Measurements from ENCODE around the gene ZIC1. TPM values are rescaled to one million over a fixed set of nuclear protein-coding genes. Genes with fewer than 3 reads are reported as not detected.

ZIC1 gene
- 10 to 100 TPM in 9 of 10 donors, 1 to 10 TPM in 1; 7.6 to 55.9 (median 40.3) TPM for polyA plus RNA-seq (ENCODE audit: insufficient read length in 10 of 10)
- long read RNA-seq, donor 1, full-length matches to known transcripts: 20 of 20 reads
- long read RNA-seq, donor 1, partial matches to known transcripts: 0 of 20 reads
- long read RNA-seq, donor 1, other reads (novel, unspliced or antisense): 0 of 20 reads
- long read RNA-seq, donor 2, full-length matches to known transcripts: 10 of 10 reads
- long read RNA-seq, donor 2, partial matches to known transcripts: 0 of 10 reads
- long read RNA-seq, donor 2, other reads (novel, unspliced or antisense): 0 of 10 reads
- long read RNA-seq, donor 3: 0 reads
- long read RNA-seq, donor 4, full-length matches to known transcripts: 21 of 21 reads
- long read RNA-seq, donor 4, partial matches to known transcripts: 0 of 21 reads
- long read RNA-seq, donor 4, other reads (novel, unspliced or antisense): 0 of 21 reads
- long read RNA-seq, donor 5, full-length matches to known transcripts: 17 of 28 reads
- long read RNA-seq, donor 5, partial matches to known transcripts: 11 of 28 reads
- long read RNA-seq, donor 5, other reads (novel, unspliced or antisense): 0 of 28 reads
- long read RNA-seq, donor 6, full-length matches to known transcripts: 16 of 26 reads
- long read RNA-seq, donor 6, partial matches to known transcripts: 10 of 26 reads
- long read RNA-seq, donor 6, other reads (novel, unspliced or antisense): 0 of 26 reads
- long read RNA-seq, donor 7, full-length matches to known transcripts: 19 of 19 reads
- long read RNA-seq, donor 7, partial matches to known transcripts: 0 of 19 reads
- long read RNA-seq, donor 7, other reads (novel, unspliced or antisense): 0 of 19 reads
- long read RNA-seq, donor 8, full-length matches to known transcripts: 1 of 1 reads
- long read RNA-seq, donor 8, partial matches to known transcripts: 0 of 1 reads
- long read RNA-seq, donor 8, other reads (novel, unspliced or antisense): 0 of 1 reads
- long read RNA-seq, donor 9: 0 reads

- DNase-seq: peak; percentile 86 to 91 (median 86)
Measured at GRCh38 chr3:147409143-147410115, at the start of gene ZIC1. TSS of gene ZIC1 (plus strand) at chr3:147409365. CDS start at chr3:147410113, 748 bp downstream.

GRCh38 chr3:147360051-147360439 is 49.1 kb upstream of the ZIC1 start:
- DNase-seq: peak in 1 of 3 donors; percentile 3

- DNase-seq: peak in 1 of 3 donors; percentile 50
Measured at GRCh38 chr3:147360646-147361453, 48.3 kb upstream of the ZIC1 start.

DNA sequence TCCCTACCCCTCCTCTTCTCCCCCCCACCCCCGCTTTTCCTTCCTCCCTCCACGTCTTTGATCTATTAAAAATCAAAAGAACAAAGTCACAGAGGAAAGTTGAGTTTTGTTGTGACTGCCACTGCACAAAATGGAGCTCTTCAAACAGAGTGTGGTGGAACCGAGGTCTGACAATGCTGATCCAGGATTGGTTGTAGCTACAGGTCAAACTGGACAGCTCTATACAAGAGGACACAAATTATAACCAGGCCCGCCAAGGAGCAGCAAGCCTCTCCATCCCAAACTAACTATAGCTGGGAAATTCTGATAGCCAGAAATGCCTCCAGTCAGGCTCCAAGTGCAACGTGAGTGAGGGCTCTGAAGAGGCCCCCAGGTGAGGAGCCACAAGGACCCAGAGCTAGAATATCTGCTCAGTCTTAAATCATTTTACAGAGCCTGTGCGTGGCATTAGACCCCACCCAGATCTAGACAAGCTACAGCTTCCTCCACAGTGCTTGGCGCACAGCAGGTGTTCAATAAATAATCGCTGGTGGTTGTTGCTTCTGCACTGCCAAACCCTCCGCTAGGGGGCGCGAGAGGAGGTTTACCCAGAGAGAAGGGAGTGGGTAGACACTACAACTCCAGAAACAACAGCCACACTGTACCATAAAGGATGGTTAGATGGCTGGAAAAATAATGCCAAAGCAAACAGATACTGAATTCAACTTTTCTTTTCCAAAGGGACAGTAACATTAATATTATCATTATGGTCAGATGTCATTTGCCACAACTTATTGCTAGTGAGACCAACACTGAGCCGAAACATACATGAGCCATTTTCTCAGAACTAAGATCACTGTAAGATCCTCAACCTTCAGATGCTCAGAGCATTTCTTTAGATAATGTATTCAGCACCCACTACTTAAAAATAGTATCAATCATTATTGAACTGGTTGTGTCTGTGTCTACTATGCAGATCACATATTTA is 47.4 kb upstream of the ZIC1 start:
- peak in 1 of 3 donors; percentile 9 for DNase-seq

- no peak for DNase-seq
Measured at GRCh38 chr3:147364771-147365170, 44.4 kb upstream of the ZIC1 start.

DNA sequence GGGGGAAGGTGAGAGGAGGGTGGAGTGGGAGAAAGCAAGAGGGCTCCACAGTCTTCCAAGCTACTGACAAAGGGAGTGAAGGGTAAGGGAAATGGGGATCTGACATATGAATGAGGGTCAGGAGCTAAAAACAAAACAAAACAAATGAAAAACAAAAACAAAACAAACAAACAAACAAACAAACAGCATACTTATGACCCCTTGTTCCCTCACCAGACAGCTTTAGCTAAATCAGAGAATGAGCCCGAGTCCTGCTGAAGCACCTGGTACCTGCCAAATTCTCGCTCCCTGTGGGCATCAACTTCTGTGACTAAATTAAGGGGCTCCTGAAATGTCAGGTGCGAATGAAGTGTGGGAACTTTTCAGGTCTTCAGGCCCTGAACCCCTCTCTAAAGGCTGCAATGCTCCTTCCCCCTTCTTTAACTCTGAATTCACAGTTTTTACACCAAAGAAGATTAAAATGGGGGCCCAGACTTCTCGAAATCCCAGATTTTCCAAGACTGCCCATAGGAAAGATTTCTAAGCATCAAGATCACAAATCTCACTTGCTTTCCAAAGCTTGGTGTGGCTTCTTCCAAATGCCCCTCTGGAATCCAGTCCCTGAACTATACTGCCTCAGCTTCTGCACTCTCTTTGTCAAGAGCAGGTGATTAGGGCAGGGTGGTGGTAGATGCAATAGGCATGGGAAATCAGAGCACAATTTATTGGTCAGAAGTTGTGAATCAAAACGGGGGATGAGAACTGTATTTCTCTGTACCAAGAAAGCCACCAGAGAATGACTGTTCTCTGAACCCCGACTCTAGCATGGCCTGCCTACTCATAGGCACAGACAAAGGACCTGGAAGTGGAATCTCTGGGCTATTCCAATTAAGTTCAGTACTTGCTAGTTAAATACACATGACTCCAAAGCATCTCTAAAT is 43.7 kb upstream of the ZIC1 start:
- DNase-seq: no peak

- DNase-seq: no peak
Measured at GRCh38 chr3:147367676-147368075, 41.5 kb upstream of the ZIC1 start.

GRCh38 chr3:147368151-147368550 is 41.0 kb upstream of the ZIC1 start:
- no peak for DNase-seq

DNA sequence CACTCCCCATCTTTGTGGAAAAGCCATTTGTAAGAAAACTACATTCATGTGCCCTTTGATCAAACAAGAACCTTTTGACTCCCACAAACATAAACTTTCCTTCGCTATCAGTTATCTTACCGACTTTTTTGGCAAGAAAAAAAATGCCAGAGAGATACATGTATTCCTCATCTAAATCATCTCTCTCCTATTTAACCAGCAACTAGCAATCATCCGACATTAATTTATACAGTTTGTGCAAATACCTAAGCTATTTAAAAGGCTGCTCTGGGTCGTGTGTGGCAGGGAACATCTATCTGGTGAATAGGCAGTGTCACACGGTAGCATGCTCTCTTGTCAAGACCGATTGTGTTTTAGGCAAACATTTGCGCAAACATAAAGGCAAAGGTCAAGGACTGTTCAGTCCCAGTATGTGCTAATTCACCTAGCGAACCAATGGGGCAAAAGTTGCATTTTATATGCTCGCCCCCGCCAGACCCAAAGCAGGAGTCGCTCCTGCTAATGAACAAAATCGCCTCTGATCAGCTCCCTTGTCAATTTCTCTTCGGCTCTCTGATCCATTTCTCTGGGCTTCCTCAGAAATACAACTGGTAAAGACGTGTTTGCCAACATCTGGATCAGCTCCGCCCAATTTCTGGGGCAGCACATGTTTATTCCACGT is 40.5 kb upstream of the ZIC1 start:
- peak in 1 of 3 donors; percentile 53 for DNase-seq

- peak in 1 of 3 donors; percentile 46 for DNase-seq
Measured at GRCh38 chr3:147369231-147369630, 39.9 kb upstream of the ZIC1 start.

GRCh38 chr3:147369661-147370123 is 39.5 kb upstream of the ZIC1 start:
- DNase-seq: peak in 1 of 3 donors; percentile 72

DNA sequence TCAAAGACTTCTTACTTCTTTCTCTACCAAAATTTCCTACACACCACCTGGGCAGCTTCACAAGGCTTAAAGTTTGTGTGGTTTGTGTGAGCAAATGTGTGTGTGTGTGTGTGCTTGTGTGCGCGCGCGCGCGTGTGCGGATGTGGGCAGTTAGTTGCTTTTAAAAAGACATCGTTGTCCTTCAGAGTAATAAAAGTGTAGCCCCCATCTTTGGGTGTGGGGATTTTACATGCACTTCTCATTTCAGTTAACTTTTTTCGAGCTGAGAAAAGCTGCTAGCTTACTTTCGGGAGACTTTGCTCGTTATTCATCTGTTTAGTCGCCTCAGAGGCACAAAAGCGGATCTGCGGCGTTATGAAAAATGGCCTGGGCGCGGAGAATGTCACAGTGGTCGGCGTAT is 38.8 kb upstream of the ZIC1 start:
- peak in 1 of 3 donors; percentile 61 for DNase-seq

DNA sequence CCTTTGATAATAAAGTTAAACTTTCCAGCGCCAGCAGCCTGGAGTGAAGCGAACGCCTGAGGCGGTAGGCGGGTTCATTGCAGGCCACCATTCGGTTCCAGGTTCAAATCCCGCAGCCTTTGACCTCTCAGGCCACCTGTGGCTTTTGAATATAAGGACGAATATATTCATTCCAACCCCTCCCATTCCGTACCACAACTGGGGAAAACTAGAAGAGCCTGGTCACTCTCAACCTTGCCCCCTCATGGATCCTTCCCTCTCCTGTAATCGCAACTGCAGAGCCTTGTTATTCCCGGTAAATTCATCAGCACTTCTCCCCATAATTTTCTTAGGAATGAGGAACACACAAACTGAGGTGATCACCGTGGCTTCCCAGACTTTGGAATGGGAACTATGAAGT is 38.0 kb upstream of the ZIC1 start:
- DNase-seq: peak in 1 of 3 donors; percentile 12

GRCh38 chr3:147371771-147372340 is 37.3 kb upstream of the ZIC1 start:
- DNase-seq: no peak

DNA sequence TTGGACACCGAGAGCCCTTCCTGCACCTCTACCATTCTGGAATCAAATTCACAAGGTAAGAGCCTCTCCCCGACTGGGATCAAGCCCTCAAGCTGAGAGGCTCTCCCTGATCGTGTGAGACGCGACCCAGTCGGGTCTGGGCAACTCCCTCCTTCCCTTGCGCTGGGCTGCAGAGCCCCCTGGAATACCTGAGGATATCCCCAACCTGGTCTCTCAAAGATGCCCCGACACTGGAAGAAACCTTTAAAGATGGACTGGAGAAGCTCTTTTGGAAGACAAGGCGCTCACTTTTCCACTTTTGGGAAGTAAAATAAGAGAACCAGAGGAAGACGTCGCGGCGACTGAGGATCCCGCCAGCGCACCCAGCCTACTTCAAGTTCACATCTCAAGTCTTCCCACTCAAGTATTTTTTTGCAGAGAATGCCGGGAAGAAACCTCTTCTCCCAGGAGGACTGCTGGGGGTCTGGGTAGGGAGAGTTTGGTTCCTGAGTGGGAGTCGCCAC is 36.6 kb upstream of the ZIC1 start:
- no peak for DNase-seq

- no peak for DNase-seq
Measured at GRCh38 chr3:147373301-147373700, 35.9 kb upstream of the ZIC1 start.
